GM18858 (cell line): ENCODE data around the gene SLX9.

Experiments
- ATAC-seq: cut with Tn5 transposase; IDR thresholded peaks from one replicate; pipeline ENCODE4 v1.9.1; 2021; ENCODE audit not compliant: unreplicated experiment

Gene SLX9

GRCh38 chr21:44988607-44989536 lies 49.0 kb downstream of the SLX9 start:
- ATAC-seq = no peak

GRCh38 chr21:44989537-44989886 lies 49.7 kb downstream of the SLX9 start:
- no peak for ATAC-seq

- no peak for ATAC-seq
These were observed 50.3 kb downstream of the SLX9 start for GRCh38 chr21:44989943-44990780.

- ATAC-seq = no peak
These were observed 51.1 kb downstream of the SLX9 start for GRCh38 chr21:44990921-44991320.

GRCh38 chr21:44991538-44992483 lies 52.0 kb downstream of the SLX9 start:
- no peak for ATAC-seq

- ATAC-seq = no peak
These were observed 52.8 kb downstream of the SLX9 start for GRCh38 chr21:44992608-44993031.

GRCh38 chr21:44993321-44994046 lies 53.7 kb downstream of the SLX9 start:
- ATAC-seq = no peak

- no peak for ATAC-seq
These were observed 54.3 kb downstream of the SLX9 start for GRCh38 chr21:44994047-44994694.

- ATAC-seq = no peak
These were observed 55.0 kb downstream of the SLX9 start for GRCh38 chr21:44994695-44995342.

GRCh38 chr21:44995343-44995941 lies 55.6 kb downstream of the SLX9 start:
- no peak for ATAC-seq

GRCh38 chr21:44996096-44996495 lies 56.3 kb downstream of the SLX9 start:
- no peak for ATAC-seq

- no peak for ATAC-seq
These were observed 56.7 kb downstream of the SLX9 start for GRCh38 chr21:44996501-44996921.

GRCh38 chr21:44996983-44997936 lies 57.4 kb downstream of the SLX9 start:
- no peak for ATAC-seq

- no peak for ATAC-seq
These were observed 58.3 kb downstream of the SLX9 start for GRCh38 chr21:44998086-44998620.

- no peak for ATAC-seq
These were observed 59.0 kb downstream of the SLX9 start for GRCh38 chr21:44998621-44999427.

- ATAC-seq = no peak
These were observed 59.7 kb downstream of the SLX9 start for GRCh38 chr21:44999428-44999971.
